ENCODE results near the gene SRPX2.

Gene SRPX2

GRCh38 chrX:100643956-100644860, at the start of gene SRPX2:
TSS of gene SRPX2 (plus strand) at chrX:100644199. CDS start at chrX:100646323, 2,124 bp downstream.
- DNase-seq (ENCODE audit: low read depth in 2 of 2) = no peak

- DNase-seq (ENCODE audit: low read depth in 2 of 2) = no peak
Measured at GRCh38 chrX:100596601-100597000, 47.4 kb upstream of the SRPX2 start.

GRCh38 chrX:100599456-100599855, 44.5 kb upstream of the SRPX2 start:
- DNase-seq (ENCODE audit: low read depth in 2 of 2) = no peak

- no peak for DNase-seq (ENCODE audit: low read depth in 2 of 2)
Measured at GRCh38 chrX:100600340-100600739, 43.7 kb upstream of the SRPX2 start.

- no peak for DNase-seq (ENCODE audit: low read depth in 2 of 2)
Measured at GRCh38 chrX:100600758-100601157, 43.2 kb upstream of the SRPX2 start.

GRCh38 chrX:100606753-100607152, 37.2 kb upstream of the SRPX2 start:
- DNase-seq (ENCODE audit: low read depth in 2 of 2) = no peak

GRCh38 chrX:100609591-100609990, 34.4 kb upstream of the SRPX2 start:
- no peak for DNase-seq (ENCODE audit: low read depth in 2 of 2)

- DNase-seq (ENCODE audit: low read depth in 2 of 2) = no peak
Measured at GRCh38 chrX:100611951-100612350, 32.0 kb upstream of the SRPX2 start.

GRCh38 chrX:100615005-100615404, 29.0 kb upstream of the SRPX2 start:
- DNase-seq (ENCODE audit: low read depth in 2 of 2) = no peak

GRCh38 chrX:100623001-100623400, 21.0 kb upstream of the SRPX2 start:
- no peak for DNase-seq (ENCODE audit: low read depth in 2 of 2)

- DNase-seq (ENCODE audit: low read depth in 2 of 2) = no peak
Measured at GRCh38 chrX:100625985-100626491, 18.0 kb upstream of the SRPX2 start.

GRCh38 chrX:100635040-100635439, 9.0 kb upstream of the SRPX2 start:
- DNase-seq (ENCODE audit: low read depth in 2 of 2) = no peak

GRCh38 chrX:100635989-100636320, 8.0 kb upstream of the SRPX2 start:
- no peak for DNase-seq (ENCODE audit: low read depth in 2 of 2)

GRCh38 chrX:100636321-100636991, 7.5 kb upstream of the SRPX2 start, which contains the start of gene TSPAN6:
TSS of gene TSPAN6 (minus strand) at chrX:100636806. CDS start at chrX:100636694, 112 bp downstream.
- DNase-seq (ENCODE audit: low read depth in 2 of 2) = peak; percentile 24 to 59

- DNase-seq (ENCODE audit: low read depth in 2 of 2) = no peak
Measured at GRCh38 chrX:100642290-100642689, 1.7 kb upstream of the SRPX2 start.

GRCh38 chrX:100643212-100643611, 787 bp upstream of the SRPX2 start:
- DNase-seq (ENCODE audit: low read depth in 2 of 2) = no peak

- no peak for DNase-seq (ENCODE audit: low read depth in 2 of 2)
Measured at GRCh38 chrX:100645106-100645505, 1.1 kb downstream of the SRPX2 start.

GRCh38 chrX:100647095-100647494, 3.1 kb downstream of the SRPX2 start:
- DNase-seq (ENCODE audit: low read depth in 2 of 2) = no peak

- no peak for DNase-seq (ENCODE audit: low read depth in 2 of 2)
Measured at GRCh38 chrX:100647739-100648138, 3.7 kb downstream of the SRPX2 start.

- DNase-seq (ENCODE audit: low read depth in 2 of 2) = no peak
Measured at GRCh38 chrX:100648458-100649417, 4.7 kb downstream of the SRPX2 start.

GRCh38 chrX:100649550-100650356, 5.8 kb downstream of the SRPX2 start:
- DNase-seq (ENCODE audit: low read depth in 2 of 2) = no peak

All from stimulated activated CD4-positive, alpha-beta T cell treated with anti-CD3 and anti-CD28 coated beads, Interleukin-1b, Interleukin-23, amount 100 ng/mL, for 1 hour (primary cell).